Measurements from ENCODE around the gene VWC2L.

The VWC2L gene

DNA sequence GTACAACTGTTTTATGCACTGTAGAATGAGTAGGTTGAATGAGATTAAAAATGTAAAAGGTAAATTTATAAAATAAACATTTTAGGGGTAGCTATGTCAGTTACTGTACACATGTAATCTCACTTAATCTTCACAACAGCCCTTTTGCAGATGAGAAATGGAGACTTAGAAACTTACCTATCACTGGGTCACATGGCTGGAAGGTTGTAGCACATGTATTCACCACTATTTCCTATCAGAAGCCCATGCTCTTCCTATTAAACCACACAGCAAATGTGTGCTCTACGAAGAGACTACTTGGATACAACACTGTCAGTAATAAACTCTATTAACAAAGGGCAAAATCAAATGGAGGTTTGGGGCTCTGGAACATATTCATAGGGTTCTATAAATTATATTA lies 60.5 kb downstream of the VWC2L start:
- no peak for DNase-seq

DNA sequence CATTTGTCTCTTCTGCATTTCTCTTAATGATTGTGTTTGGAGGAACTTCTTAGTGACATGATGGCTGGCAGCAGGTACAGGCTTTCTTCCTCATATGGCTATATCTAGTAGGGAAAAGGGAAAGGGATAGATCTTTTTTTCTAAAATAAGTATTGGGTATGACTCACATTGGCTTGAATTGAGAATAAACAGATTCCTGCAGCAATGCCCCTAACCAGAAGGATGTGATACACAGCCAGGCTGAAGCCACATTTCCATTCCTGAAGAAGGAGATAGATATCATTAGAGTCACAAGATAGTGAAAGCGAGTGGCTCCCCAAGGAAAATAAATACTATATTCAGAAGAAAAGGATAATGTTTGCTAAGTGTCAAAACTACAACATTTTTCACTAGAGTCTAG lies 61.1 kb downstream of the VWC2L start:
- no peak for DNase-seq

DNA sequence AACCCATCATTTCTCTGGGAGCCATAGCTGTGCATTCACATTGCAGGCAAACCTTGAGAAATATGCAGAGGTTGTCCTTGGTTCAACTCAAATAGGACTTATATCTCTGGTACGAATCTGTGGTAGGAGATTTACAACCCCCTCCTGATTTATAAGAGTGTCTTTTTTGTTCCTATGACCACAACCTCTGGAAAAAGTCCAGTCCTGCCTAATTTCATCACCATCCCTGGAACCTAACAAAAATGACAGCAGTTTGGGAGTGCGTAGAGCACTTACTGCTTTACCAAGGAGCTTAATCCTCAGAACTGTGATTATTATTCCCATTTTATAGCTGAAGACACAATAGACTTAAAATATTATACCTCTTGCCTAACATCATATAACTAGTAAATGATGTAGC lies 66.5 kb downstream of the VWC2L start:
- no peak for DNase-seq

DNA sequence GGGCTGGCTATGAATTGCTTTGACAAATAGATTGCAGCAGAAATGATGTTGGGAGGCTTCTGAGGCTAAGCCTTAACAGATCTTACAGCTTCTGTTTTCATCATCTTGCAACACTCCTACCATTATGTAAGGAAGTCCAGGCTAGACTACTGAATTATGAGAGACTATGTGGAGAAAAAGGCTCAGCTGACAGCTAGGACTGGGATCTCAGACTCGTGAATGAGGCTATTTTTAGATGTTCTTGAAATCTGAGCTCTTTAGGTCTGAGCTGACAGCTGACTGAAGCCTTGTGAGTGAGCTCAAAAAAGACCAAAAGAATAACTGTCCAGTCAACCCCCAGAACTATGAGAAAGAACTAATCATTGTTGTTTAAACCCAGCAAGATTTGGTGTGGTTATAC lies 70.3 kb downstream of the VWC2L start:
- DNase-seq, result no peak

DNA sequence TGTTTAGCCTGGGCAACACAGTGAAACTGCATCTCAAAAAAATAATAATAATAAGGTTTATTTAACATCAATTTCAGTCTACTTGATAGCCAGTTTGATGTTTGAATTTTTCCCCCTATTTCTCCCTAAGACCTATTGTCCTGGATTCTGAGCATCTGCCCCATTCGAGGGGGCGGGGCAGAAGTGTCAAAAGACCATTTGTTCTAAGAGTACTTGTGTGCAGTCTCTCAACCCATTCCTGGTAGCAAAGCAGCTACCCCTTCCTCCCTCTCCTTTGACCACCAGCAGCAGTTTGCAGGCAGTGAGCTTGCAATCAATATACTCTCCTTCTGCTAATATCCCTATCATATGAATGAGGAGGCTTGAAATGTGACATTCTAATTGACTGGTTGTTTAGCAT lies 71.9 kb downstream of the VWC2L start:
- no peak for DNase-seq

DNA sequence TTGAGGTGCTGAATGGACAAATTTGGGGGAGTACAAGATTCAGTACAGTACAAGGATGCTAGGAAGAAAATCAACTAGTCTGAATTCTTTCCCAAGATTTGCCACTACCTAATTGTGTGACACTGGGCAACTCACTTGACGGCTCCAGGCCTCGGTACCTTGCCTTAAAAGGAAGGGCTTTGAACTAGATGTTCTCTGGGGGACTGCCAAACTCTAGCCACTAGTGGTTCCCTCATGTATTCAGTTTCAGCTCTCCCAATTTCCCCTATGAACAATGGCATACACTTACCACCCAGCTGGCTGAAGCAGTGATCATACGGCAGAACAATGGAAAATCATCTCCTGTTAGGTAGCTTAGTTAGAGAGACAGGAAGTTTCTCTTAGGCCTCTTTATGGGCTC lies 73.4 kb downstream of the VWC2L start:
- no peak for DNase-seq

DNA sequence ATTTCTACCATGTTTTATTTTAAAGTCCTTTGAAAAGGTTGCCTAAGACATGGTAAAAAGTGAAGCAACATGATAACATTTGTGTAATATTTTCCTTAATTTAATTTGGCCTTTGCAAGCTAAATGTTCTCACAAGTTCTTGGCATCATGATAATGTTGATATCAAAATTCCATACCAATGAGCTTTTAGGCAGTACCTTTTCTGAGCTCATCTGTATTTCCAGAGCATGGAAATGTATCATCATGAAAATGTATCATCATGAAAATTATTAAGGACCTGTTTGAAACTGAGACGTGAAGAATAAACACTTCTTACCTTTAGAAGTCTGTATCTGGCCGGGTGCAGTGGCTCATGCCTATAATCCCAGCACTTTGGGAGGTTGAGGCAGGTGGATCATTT lies 73.8 kb downstream of the VWC2L start:
- no peak for DNase-seq

DNA sequence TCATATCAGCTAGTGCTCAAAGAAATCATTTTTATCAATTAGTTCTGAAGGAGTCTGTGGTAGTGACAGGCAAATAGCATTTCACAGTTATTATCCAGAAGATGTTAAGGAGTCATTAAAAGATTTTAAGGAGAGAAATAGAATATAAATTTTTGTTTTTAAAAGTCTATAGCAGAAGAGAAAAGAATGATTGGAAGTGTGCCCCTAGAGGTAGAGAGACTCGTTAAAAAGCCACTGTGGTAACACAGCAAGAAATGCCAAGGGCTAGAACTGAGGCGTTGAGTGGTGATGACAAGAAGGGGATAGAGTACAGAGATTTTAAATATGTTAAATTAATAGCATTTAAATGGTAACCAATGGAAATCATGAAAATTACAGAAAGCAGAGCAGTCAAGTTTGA lies 78.3 kb downstream of the VWC2L start:
- no peak for DNase-seq

DNA sequence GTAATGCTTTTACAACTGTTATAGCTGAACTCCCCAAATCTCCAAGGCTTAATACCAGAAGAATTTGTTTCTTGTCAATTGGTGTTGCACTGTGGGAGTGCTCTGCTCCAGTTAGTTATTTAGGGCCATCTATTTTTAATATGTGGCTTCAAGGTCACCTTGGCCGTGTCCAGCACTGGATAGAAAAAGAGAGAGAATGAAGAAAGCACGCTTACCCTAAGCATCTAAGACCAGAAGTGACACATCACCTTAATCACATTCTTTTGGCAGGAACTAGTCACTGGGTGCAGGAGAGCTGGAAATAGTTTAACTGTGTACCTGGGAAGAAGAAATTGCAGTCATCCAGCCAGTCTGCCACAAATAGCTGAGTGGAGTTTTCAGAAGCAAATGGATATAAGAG lies 78.8 kb downstream of the VWC2L start:
- no peak for DNase-seq

DNA sequence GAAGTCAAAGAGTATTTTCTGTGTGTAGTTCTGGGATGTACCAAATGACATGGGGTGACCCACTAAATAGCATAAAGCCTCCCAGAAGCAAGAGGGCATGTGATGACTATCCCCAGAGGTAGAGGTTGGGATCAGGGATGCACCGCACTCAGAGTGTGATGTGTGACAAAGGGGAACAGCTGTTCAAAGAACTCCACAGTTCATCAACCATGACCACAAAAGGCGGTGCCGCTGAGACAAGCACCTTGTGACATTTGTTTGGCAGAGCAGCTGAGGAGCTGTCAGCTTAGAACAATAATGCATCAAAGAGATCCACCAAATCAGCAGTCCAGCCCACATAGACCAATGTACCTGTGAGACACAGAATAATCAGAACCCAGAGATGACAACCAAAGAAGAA lies 81.3 kb downstream of the VWC2L start:
- no peak for DNase-seq

DNA sequence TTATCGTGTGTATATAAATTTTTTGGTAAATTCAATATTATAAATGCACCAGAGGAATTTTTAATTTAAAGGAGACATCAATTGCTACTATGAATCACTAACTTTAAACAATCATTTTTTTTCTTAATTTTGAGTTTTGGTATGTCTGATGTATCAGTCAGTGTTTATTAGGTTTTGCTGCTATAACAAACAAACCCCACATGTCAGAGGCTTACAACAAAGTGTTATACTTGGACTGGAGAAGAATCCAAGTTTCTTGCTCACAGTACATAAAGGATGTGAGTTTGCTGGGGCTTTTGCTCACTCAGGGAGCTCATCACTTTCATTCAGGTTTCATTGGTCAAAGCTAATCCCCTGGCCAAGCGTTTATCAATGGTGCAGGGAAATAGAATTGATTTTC lies 81.8 kb downstream of the VWC2L start:
- no peak for DNase-seq

DNA sequence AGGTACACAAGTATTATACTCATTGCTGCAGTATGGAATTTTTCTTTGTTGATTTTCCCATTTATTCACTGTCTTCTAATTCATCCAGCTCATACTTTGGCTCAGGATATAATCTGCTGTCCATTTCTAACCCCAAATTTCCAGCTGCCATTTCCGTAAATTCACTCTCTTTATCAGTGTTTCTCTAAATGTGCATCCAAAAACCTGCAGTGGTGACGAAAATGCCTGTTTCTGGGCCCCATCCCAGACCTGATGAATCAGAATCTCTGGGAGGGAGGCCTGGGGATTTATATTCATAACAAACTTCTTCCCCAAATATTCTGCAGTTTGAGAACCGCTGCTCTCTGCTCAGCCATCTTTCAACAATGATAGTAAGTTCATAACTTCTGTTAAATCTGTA lies 86.6 kb downstream of the VWC2L start:
- no peak for DNase-seq

DNA sequence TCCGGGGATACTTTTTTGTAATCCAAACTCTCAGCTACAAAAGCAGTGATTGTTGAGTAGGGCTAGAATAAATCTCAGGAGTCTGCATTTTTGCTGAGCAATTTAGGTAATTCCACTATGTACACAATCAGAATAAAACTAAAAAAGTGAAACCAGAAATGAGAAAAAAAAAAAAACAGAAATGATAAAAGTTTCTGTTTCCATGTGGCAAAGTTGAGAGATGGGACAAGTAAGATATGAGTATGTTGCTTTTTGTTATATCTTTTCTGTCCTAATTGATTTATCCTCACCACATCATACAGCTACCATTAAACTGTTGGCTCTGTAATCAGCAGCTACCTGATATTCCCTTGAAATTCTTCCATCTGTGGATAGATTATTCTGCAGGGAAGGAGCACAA lies 92.7 kb downstream of the VWC2L start:
- DNase-seq, result no peak

DNA sequence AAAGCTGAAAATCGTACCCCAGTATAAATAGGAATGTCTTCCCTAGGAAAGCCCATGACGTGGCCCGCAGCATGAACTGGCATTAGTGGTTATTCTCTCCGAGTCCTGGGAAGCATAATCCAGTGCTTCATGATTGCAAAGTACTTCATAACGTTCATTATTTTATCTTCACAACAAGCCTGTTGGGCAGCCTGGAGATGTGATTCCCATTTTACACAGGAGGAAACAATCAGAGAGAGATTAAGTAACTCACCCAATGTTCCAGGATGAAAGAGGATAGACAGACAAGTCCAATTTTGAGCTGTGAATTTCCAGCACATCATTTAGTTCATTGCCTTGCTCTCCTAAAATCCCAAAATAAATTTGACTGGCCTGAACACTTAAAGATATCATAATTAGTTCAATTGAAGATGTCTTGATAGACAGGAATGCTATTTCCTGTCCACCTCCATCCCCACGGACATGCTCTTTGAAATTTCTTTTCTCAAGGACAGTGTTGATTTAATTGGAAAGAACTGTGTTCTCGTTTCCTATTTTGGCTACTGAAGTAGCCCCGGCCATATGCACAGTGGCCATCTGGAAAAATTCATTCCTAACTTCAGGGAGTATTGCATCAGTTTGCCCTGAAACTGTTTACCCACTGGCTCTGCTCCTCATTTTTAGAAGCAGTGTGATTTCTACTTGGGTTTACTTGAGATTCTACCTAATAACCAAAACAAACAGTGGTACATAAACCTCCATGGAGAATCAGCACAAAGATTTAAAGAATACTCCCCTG lies 93.9 kb downstream of the VWC2L start:
- DNase-seq, result no peak

DNA sequence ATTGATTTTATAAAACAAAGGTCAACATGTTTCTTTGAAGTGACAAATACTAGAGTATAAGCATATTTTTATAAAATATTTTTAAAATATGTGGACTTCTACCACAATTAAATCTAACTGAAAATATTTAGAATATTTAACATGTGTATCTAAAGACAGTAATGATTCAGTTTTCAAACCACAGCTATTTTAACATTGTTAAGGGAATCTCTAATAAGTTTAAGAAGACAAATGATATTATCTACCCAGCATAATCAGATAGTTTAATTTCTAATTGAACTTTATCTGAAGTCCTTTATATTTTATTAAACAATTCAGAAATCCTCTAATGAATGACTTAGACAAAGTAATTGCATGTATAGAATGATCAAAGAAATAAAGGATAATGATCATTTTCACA lies 96.2 kb downstream of the VWC2L start:
- no peak for DNase-seq

DNA sequence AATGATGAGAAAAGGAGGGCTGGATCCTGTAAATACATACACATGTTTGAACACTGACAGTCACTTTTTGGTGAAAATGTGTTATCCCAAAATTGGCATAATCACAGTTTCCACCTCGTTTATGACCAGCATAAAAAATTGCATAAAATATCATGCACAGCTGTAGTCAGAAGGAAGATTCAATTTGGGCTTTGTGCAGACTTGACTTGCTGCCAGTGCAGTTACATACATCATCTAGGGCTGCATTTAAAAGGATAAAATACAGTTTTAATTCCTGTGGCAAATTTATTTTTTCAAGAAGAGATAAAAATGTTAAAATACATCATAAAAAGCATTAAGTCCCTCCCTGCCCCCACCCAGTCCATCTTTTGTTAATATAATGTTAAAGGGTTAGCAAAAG lies 103.8 kb downstream of the VWC2L start:
- DNase-seq, result no peak

DNA sequence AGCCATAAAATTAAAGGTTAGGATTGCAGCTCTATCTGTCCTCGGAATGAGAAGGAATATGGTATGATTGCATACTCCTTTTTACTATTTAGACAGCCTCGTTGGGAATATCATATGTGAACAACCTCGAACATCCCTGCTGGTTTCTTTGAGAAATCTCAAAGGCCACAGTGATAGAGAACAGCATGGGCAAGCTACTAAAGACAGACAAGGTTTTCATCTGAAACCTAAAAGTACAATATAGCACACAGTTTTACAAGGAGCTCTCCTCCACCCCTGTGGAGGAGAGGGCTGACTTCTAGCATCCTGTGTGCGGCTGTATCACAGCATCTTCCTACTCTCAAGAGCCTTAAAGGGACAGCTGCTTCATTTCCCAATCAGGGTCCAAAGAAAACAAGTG lies 104.3 kb downstream of the VWC2L start:
- no peak for DNase-seq

DNA sequence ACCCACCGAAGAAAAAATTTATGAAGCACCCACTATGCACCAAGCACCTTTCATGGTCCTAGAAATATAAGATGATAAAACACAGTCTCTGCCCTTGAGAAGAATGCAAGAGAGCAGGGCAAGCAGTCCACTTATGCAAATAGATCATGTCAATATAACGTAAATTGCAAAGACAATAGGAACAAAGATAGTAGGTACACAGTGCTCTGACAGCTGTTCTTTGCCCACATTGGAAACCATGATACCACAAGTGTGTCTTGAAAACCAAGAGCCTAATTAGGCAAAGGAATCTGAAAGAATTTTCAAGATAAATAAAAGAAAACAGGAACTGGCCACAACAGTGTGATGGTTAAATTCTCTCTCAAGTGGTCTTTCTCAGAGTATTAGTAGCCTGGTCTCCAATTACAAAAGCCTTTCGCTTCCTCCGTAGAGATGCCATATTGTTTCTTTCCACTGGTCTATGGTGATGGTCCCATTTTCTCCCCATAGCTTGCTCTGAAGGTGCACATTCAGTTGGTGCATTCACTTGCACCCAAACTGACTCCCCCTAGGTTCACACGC lies 108.5 kb downstream of the VWC2L start:
- DNase-seq, result no peak

DNA sequence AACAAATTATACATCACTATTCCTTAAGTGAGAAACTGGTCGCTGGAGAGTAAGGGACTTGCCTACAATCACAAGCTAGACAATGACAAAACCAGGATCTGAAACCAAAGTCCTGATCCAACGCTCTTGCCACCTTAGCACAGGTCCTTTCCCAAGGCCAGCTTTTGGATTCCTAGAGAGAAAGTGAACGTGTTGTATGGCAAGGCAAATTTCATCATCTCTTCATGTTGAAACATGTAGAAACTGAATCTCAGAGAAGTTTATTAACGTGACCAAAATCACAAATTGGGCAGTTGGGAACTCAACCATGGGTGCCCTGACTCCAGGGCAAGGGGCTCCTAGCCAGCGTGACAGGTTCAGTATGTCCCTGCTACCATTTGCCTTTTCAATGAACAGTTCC lies 118.2 kb downstream of the VWC2L start:
- no peak for DNase-seq

DNA sequence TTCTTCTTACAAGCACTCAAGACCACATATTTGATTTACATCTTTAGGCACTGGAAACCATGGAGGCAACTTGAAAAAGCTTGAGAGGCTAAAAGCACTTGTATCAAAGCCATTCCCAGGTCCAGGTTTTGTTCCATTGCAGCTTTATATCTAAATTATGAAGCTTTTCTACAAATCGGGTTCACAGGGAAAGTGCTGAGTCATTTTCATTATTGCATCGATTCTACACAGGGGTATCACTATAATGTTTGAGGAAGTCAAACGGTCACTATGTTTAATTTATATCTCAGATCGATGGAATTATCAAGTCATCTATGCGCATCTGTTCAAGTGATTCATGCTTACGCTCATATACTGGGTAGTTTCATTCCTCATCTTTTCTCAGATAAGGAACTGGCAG lies 118.7 kb downstream of the VWC2L start:
- no peak for DNase-seq

DNA sequence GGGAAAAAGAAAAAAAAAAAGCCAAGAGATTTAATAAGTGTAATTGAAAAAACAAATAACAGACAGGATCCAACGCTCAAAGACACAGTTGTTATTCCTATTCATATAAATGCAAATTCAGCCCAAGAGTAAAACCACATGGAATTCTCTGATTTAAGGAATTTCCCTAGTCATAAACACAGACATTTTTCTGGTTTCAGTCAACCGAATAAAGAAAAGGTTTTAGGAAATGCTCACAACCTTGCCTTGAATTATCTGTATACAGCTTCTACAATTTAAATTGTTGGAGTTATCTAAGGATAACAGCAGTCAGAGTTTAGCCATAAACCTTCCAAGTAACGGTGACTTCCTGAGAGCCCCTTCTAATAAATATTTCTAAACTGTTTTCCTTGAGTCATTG lies 122.7 kb downstream of the VWC2L start:
- DNase-seq, result no peak

DNA sequence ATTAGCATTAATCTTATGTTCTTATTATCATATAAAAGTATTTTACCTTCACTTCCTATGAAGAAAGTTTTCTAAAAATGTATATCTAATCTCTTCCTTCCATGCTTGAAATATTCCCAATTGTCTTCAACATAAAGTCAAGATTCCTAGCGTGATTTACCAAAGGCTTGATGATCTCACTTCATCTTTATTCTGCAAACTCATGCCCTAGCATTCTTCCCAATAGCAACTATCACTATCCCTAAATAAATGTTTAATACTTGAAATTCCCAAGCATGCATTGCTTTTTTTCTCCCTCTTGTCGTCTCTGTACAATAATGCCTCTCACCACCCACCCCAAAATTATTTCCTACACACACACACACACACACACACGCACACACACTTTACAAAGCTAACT lies 125.8 kb downstream of the VWC2L start:
- no peak for DNase-seq

DNA sequence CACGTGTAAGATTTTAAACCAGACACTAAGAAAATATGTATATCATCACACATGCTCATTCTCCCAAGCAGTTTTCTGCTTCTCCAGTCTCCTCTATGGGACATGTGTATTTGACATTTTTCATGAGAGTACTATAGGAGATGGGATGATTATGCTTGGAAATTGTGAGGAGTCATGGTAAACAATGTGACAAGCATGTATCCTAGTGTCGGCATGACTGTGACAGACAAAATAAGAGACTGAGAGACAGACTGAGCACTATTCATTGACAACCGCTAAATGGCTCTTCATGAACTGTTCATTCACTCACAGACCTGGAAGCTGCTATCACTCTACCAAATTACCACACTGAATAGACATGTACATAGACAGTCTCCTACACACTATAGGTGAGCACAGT lies 127.1 kb downstream of the VWC2L start:
- DNase-seq, result no peak

DNA sequence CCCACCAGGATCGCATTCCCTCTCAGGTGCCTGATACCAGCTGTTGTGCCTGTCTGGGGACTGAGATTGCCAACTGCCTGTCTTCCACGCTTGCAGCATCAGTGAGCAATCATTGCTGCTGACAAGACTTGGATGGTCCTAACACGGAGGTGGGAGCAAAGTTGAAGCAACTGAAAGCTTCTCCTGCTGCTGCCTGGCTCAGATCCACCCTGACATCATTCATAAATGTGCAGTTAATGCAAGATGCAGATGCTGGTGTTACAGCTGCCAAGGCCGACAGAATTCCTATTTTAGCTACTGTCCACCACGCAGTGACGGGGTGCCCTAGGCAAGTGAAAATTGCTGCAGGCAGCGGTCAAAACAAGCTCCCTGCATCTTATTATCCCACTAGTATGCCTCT lies 131.4 kb downstream of the VWC2L start:
- DNase-seq, result no peak

DNA sequence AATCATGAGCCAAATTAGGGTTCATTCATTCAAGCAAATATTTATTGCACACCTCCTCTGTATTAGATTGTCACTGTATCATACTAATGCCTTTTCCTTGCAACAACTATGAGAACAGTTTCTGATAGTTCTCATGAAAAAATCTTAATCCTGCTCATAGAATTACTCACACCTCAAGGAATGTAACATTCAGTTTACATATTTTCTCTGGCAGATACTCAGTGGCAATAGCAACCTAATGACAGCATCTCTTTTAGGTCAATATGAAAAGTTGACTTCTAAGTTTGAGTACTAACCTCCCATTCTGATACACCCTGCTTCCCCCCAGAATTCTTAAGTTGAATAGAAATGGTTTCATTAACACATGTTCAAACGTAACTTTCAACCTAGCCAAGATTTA lies 132.0 kb downstream of the VWC2L start:
- DNase-seq, result no peak
